HEK293T (cell line): ENCODE measurements around the gene NF1.

Experiments
- NFRKB ChIP-seq: fragments of 450-650 bp; IDR thresholded peaks from 2 replicates; pipeline ENCODE4 v1.6.1; 2016; ENCODE audit warnings: mild to moderate bottlenecking, moderate library complexity
- SP1 ChIP-seq: fragments of 450-650 bp; IDR thresholded peaks from 2 replicates; pipeline ENCODE4 v1.6.1; 2017
- TARDBP ChIP-seq: fragments of 450-650 bp; IDR thresholded peaks from 2 replicates; pipeline ENCODE4 v1.6.1; 2016

GRCh38 chr17:31144836-31145235 is 50.1 kb downstream of the NF1 start:
- TF ChIP-seq NFRKB (no peak), TARDBP (no peak), SP1 (no peak)
